Mucosa of descending colon (tissue), 3 donors: ENCODE data around the gene GLIS1. TPM values are rescaled to one million over a fixed set of nuclear protein-coding genes. Genes with fewer than 3 reads are reported as not detected.

Source experiments
- ATAC-seq: fragments of 200-7000 bp; cut with Tn5 transposase; one replicate; pipeline ENCODE4 v1.9.1; 2020; ENCODE audit warnings: mild to moderate bottlenecking, moderate library complexity
- DNase-seq, 3 donors: peaks; one replicate each; pipeline ENCODE4 v3.0.0-alpha.2; 2020
- H3K36me3 ChIP-seq: fragments of 200-600 bp; one replicate; pipeline ENCODE4 v1.8.0; 2021; ENCODE audit warnings: low read depth, mild to moderate bottlenecking
- H3K4me1 ChIP-seq: fragments of 200-600 bp; one replicate; pipeline ENCODE4 v1.8.0; 2021; ENCODE audit warnings: low read depth, mild to moderate bottlenecking
- H3K4me3 ChIP-seq: fragments of 200-600 bp; one replicate; pipeline ENCODE4 v1.8.0; 2021; ENCODE audit warnings: mild to moderate bottlenecking
- H3K9me3 ChIP-seq: fragments of 200-600 bp; one replicate; pipeline ENCODE4 v1.8.0; 2021; ENCODE audit warnings: mild to moderate bottlenecking
- intact Hi-C, 2 donors: fragments of 100-400 bp; cut with DNase I in 1 of 2; cut with micrococcal nuclease in 1 of 2; formaldehyde crosslinking; loops; one replicate each; pipeline versions ENCODE4 v1.11.0 to v1.11.1; 2022; cut with DNase I, micrococcal nuclease
- total RNA-seq, 3 donors: library from RNA; stranded (reverse); fragmentation: NEBNext Ultra II Directional in 2 of 3; extraction: Animal tissue kit (Norgen Biotek cat#: 25700) in 2 of 3; gene quantifications; one replicate each; pipeline versions ENCODE4 v1.2.1 to v1.2.4, GENCODE V29; 2021 to 2023
- TF ChIP-seq, protein P1 (sequence below): fragments of 200-600 bp; IDR thresholded peaks from one replicate; pipeline ENCODE4 v1.8.0; 2022; ENCODE audit warnings: antibody characterized with exemption, mild to moderate bottlenecking
- donor health status: DM: no; HTN: no; CAD: no; lungs with moderate emphysema.
- donor health status: DM: no; HTN: no; CAD: no.
- donor health status: DM: no; HTN: yes; CAD: no.

GLIS1 gene
- total RNA-seq, 3 donors from 2014 or later: 0.09 to 0.24 (median 0.14) TPM

DNA sequence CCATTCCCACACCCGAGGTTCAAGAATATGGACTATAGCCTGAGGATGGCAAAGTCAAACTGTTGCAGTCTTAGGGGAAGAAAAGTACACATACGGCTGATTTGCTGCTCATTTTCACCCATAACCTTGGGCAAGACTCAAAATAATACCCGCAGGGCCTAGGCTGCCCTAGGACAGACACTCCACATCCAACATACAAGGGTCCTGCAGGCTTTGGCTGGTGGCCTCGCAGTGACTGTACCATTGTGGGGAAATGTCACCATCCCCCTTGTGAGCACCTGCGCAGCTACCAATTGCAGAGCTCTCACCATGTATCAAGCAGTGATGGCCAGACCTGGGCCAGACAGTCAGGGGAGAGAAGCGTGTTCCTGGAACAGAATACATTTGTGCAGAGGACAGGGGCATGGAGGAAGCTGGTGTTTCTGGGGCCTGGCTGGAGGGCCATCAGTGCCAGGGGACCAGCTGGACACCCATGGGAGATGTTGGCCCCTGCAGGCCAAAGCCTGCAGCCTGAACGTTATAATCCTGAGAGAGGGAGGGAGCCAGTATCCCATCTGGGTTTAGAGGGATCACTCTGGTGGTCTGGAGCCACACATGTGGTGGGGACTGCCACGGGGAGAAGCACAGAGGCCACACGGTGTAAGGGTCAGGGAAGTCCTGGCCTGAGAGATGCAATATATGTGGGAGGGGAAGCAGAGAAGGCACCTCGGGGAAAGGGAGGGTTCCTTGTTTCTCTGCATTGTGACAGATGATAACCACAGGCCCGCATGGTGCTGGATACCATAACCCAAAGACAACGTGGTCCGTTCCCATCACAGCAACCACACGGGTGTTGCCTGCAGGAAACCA is 101.2 kb downstream of the GLIS1 start:
- peak in 1 of 3 donors; percentile 12 for DNase-seq
- Histone ChIP-seq H3K36me3 (no peaks in the 10 kb centered on the region), H3K4me3 (no peak overlapping the region), H3K4me1 (no peaks in the 10 kb centered on the region), H3K9me3 (no peaks in the 10 kb centered on the region)
- TF ChIP-seq, protein P1, sequence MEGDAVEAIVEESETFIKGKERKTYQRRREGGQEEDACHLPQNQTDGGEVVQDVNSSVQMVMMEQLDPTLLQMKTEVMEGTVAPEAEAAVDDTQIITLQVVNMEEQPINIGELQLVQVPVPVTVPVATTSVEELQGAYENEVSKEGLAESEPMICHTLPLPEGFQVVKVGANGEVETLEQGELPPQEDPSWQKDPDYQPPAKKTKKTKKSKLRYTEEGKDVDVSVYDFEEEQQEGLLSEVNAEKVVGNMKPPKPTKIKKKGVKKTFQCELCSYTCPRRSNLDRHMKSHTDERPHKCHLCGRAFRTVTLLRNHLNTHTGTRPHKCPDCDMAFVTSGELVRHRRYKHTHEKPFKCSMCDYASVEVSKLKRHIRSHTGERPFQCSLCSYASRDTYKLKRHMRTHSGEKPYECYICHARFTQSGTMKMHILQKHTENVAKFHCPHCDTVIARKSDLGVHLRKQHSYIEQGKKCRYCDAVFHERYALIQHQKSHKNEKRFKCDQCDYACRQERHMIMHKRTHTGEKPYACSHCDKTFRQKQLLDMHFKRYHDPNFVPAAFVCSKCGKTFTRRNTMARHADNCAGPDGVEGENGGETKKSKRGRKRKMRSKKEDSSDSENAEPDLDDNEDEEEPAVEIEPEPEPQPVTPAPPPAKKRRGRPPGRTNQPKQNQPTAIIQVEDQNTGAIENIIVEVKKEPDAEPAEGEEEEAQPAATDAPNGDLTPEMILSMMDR: no peak
- intact Hi-C loops: no loop called here
- no peak for ATAC-seq

DNA sequence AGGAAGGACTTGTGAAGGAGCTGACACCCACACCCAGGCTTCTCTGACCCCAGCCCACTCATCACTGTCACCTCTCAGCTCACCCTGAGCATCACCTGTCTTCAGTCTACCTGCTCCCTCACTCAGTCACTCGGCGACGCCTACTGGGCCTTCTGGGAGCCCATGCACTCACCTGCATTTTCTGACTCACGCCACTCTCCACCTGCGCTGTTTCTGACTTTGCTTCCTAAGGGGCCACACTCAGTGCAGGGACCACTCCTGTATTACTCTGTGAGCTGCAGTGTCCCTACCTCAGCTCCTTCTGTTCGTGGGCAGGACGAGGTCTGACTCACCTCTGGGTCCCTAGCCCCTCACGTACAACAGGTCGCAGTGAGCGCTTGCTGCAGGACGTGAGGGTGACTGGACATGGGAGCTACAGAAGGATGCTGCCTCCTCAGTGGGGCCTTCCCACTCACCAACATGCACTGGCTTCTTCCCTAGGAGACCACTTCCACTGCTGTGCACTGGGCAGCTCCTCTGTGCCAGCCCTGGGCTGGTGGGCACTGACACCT is 102.3 kb downstream of the GLIS1 start:
- Histone ChIP-seq H3K4me1 (no peaks in the 10 kb centered on the region), H3K4me3 (no peak overlapping the region), H3K36me3 (no peaks in the 10 kb centered on the region), H3K9me3 (no peaks in the 10 kb centered on the region)
- TF ChIP-seq, protein P1: no peak
- no peak for ATAC-seq
- intact Hi-C loops: no loop called here
- peak in 1 of 3 donors; percentile 21 for DNase-seq

GRCh38 chr1:53634571-53634979 is 104.4 kb downstream of the GLIS1 start:
- DNase-seq: no peak
- TF ChIP-seq, protein P1: no peak
- intact Hi-C loops: no loop called here

DNA sequence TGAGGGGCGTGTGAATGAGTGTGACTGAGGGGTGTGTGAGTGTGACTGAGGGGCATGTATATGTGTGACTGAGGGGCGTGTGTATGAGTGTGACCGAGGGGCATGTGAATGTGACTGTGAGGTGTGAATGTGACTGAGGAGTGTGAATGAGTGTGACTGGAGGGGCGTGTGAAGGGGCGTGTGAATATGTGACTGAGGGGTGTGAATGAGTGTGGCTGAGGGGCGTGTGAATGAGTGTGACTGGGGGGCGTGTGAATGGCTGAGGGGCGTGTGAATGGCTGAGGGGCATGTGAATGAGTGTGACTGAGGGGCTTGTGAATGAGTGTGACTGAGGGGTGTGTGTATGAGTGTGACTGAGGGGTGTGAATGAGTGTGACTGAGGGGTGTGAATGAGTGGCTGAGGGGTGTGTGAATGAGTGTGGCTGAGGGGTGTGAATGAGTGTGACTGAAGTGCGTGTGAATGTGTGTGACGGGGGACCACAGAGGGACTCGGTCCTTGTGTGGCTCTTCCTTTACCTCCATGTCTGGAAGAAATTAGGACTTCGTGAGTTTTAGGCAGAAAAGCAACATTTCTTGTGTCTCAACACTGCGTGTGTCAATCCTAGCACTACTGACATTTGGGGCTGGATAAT is 105.8 kb downstream of the GLIS1 start:
- ATAC-seq: no peak
- no peaks in the 10 kb centered on the region for H3K4me1 ChIP-seq
- H3K36me3 ChIP-seq: no peaks in the 10 kb centered on the region
- intact Hi-C loops: no loop called here
- no peaks in the 10 kb centered on the region for H3K9me3 ChIP-seq
- no peak overlapping the region for H3K4me3 ChIP-seq
- no peak for DNase-seq
- TF ChIP-seq, protein P1: no peak

More at GRCh38 chr1:53634571-53634979, 104.4 kb downstream of the GLIS1 start:
- no peak overlapping the region for H3K4me3 ChIP-seq
- H3K36me3 ChIP-seq: no peaks in the 10 kb centered on the region
- no peaks in the 10 kb centered on the region for H3K4me1 ChIP-seq
- no peak for ATAC-seq
- no peaks in the 10 kb centered on the region for H3K9me3 ChIP-seq

GRCh38 chr1:53631622-53632310 is 107.2 kb downstream of the GLIS1 start:
- H3K4me1 ChIP-seq: no peaks in the 10 kb centered on the region
- intact Hi-C loops: no loop called here
- TF ChIP-seq, protein P1: no peak
- no peak overlapping the region for H3K4me3 ChIP-seq
- no peaks in the 10 kb centered on the region for H3K9me3 ChIP-seq
- ATAC-seq (no peak), DNase-seq (no peak)
- H3K36me3 ChIP-seq: no peaks in the 10 kb centered on the region
